GM21526 (cell line): ENCODE results near the gene LGALS9C.
"Not testable (repeated sequence)": the region's sequence is repeated elsewhere in the genome, so short reads cannot be mapped to it uniquely, and the experiment has no call there.

Experiments
- ATAC-seq: cut with Tn5 transposase; IDR thresholded peaks from one replicate; pipeline ENCODE4 v1.9.1; 2021; ENCODE audit warnings: moderate library complexity; ENCODE audit not compliant: unreplicated experiment, low FRiP score

Gene LGALS9C

GRCh38 chr17:18476508-18477308 lies at the start of gene LGALS9C:
LGALS9C (plus strand) TSS chr17:18476789; CDS start chr17:18476855, 66 bp downstream.
- ATAC-seq, result peak; percentile 76

DNA sequence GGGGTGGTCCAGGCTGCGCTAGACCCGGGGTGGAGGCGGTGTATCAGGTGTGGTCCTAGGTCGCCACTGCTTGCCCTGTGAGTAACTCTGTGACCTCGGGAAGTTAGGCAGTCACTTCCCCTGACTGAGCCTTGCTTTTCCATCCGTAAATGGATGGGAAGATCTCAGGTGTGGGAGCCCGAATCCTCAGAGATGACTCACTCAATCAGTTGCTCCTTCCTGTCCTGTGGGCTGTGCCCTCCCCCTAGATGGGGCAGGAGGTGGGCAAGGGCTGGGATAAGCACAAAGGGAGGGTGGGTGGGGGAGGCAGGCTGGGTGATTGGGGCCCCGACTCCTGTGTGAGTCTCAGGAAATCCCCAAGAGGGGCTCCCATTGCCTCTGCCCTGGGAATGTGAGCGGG lies 44.4 kb upstream of the LGALS9C start:
- not testable (repeated sequence) for ATAC-seq

- ATAC-seq, result not testable (repeated sequence)
Observed at GRCh38 chr17:18439465-18439870, 37.1 kb upstream of the LGALS9C start.

DNA sequence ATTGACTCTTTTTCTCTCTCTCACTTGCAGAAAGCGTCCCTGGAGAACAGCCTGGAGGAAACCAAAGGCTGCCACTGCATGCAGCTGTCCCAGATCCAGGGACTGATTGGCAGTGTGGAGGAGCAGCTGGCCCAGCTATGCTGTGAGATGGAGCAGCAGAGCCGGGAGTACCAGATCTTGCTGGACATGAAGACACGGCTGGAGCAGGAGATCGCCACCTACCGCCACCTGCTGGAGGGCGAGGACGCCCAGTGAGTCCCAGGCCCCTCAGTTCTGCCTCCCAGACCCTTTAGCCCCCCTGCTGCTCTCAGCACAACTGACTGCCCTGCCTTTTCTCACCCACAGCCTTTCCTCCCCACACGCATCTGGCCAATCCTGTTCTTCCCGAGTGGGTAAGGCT lies 34.5 kb upstream of the LGALS9C start:
- not testable (repeated sequence) for ATAC-seq

GRCh38 chr17:18442532-18442931 lies 34.1 kb upstream of the LGALS9C start:
- ATAC-seq, result not testable (repeated sequence)

- not testable (repeated sequence) for ATAC-seq
Observed at GRCh38 chr17:18447476-18448205, 28.9 kb upstream of the LGALS9C start.

DNA sequence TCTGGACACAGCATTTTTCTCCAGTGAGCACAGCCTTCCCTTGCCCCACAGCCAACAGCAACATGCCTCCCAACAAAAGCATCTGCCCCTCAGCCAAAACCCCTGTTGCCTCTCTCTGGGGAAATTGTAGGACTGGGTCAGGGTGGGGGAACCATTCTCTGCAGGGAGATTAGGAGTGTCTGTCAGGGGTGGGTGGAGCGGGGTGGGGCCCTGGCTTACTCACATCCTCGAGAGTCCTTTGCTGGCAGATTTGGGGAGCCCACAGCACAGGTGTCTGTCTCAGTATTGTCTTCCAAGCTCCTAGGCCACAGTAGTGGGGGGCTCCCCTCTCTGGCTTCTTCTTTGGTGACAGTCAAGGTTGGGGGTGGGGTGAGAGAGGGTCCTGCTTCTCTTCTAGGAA lies 28.3 kb upstream of the LGALS9C start:
- ATAC-seq, result not testable (repeated sequence)

GRCh38 chr17:18449833-18450232 lies 26.8 kb upstream of the LGALS9C start:
- not testable (repeated sequence) for ATAC-seq

DNA sequence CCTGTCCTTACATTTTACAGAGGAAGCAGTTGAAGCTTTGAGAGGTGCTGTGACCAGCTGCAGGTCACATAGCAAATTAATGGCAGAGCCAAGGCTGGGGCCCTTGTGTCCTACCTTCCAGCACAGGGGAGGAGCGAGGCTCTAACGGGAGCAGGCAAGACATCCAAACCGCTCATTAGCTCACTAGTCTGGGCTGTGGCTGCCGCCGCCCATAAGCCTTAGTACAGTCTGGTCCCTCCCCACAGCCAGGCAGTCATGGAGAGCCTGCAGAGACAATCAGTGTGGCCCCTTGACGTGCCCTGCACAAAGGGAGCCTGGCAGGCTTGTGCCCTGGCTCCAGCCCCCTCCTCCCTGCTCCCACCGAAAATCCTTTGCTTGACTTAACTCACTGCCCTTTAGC lies 25.6 kb upstream of the LGALS9C start:
- ATAC-seq, result not testable (repeated sequence)

GRCh38 chr17:18451969-18452368 lies 24.6 kb upstream of the LGALS9C start:
- ATAC-seq, result not testable (repeated sequence)

GRCh38 chr17:18459035-18459434 lies 17.6 kb upstream of the LGALS9C start:
- not testable (repeated sequence) for ATAC-seq

GRCh38 chr17:18463831-18464502 lies 12.6 kb upstream of the LGALS9C start:
- ATAC-seq, result not testable (repeated sequence)

DNA sequence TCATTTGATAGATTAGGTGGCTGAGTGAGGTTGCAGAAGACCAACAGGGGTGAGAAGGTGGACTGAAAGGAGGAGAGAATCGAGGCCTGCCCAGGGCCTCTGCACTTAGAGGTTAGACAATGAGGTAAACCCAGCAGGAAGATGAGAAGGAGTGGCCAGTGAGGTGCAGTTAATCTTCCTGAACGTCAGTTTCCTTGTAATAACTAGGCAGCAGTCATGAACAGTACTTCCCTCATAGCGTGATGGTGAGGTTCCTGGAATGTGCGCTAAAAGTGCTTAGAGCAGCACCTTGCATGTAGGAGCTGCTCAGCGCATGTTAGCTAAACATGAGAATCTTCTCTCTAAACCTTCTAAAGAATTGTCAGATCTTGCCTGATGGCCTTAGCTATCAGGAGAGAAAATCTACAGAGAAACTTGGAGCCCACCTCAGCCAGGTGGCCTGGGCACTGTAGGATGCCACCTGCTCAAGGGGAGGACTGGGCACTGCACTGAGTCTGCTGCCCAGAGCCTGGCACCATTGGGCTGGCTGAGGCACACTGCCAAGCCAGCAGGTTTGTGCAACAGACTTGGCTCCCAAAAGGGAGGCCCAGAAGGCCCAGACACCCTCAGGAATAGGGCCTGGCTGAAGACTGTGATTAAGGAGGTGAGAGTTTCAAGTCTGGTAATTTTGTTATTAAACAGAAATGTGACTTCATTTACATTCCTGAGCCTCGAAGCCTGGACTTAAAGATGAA lies 10.2 kb upstream of the LGALS9C start:
- not testable (repeated sequence) for ATAC-seq

DNA sequence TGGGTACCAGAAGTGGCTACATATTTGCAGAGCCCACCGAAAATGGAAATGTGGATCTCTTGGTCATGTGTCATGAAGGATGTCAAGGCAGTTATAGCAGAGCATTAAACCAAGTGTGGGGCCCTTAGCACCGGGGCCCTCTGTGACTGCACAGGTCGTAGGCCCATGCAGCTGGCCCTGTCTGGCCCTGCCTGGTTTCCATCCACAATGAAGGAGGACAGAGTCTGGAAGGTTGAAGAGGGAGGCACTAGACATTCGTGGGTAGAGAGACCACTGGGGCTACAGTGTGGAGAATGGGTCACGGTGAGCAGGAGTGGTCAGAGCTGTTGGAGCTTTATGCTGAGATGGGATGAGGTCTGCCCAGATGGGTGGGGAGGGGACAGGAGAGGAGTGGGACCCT lies 9.6 kb upstream of the LGALS9C start:
- ATAC-seq, result not testable (repeated sequence)

DNA sequence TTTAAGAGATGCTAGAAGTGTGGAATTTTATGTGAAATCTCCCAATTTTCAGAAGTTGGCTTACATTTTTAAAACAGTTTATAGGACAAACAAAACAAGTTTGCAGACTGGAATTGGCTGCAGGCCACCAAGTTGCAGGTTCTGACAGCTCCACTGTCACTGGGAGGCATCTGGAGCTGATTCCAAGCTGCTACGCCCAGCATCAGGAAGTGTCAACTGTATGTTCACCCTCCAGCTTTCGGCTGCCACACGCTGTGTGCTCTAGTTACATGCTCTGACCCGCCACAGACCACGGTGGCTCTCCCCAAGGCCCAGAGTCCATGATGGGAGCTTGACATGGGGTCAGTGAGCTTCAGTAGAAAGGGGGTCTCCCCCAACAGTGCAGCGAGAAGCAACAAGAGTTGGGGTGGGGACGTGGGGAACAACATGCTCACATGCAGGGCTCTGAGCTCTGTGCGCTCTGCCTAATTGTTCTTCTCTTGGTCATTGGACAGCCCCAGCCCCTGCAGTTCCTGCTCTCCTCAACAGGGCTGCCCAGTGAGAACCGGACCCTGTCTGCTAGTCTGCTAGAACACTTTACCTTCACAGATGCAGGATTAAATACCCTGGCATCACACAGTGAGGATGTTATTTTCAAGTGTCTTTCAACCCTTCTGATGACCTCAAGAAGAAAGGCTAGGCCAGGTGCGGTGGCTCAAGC lies 8.0 kb upstream of the LGALS9C start:
- not testable (repeated sequence) for ATAC-seq

- not testable (repeated sequence) for ATAC-seq
Observed at GRCh38 chr17:18469837-18470236, 6.8 kb upstream of the LGALS9C start.

- not testable (repeated sequence) for ATAC-seq
Observed at GRCh38 chr17:18470345-18470930, 6.2 kb upstream of the LGALS9C start.

DNA sequence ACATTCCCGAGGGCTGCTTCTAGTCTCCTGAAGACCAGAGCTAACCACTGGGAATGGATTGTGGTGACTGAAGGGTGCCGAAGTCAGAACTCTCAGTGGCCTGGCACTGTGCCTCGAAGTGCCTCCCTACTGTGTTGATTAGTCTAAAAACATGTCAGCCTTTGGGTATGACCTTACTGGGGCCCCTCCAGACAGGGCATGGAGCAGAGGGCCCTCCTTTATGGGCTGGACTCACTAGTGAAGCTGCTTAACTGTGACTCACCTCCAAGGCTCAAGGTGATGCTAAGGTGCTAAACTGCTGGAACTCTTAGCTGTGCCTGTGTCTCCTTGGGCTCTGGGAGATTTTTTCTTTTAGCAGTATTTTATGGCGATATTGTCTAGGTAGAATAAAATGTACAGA lies 2.6 kb upstream of the LGALS9C start:
- ATAC-seq, result not testable (repeated sequence)

DNA sequence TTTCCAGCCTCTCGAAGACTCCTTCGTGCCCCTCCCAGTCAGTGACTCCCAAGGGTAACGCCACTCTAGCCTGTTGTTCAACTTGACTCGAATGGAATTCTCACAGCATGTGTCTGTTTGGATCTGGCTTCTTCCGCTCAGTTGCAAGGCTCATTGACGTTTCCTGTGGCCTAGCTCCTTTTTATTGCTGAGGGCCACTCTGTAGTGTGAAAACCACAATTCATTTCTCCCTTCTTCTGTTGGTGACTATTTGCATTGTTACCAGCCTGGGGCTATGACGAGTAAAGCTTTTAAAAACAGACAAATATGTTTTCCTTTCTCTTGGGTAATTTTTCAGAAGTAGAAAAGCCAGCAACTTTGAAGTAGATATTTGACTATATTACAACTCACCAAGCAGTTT lies 1.8 kb upstream of the LGALS9C start:
- not testable (repeated sequence) for ATAC-seq
